HG03039 (cell line): ENCODE results near the gene HNRNPA0.

ENCODE experiments used
- ATAC-seq: cut with Tn5 transposase; IDR thresholded peaks from one replicate; pipeline ENCODE4 v1.9.1; 2021; ENCODE audit warnings: mild to moderate bottlenecking, moderate library complexity; ENCODE audit not compliant: unreplicated experiment

Gene HNRNPA0

GRCh38 chr5:137728048-137728447, 26.1 kb downstream of the HNRNPA0 start:
- ATAC-seq = no peak

GRCh38 chr5:137727623-137728022, 26.5 kb downstream of the HNRNPA0 start:
- ATAC-seq = no peak

GRCh38 chr5:137724251-137724650, 29.9 kb downstream of the HNRNPA0 start:
- no peak for ATAC-seq

- ATAC-seq = no peak
These were observed 35.6 kb downstream of the HNRNPA0 start for GRCh38 chr5:137718611-137719010.

GRCh38 chr5:137716337-137716736, 37.8 kb downstream of the HNRNPA0 start:
- ATAC-seq = no peak

GRCh38 chr5:137715456-137715855, 38.7 kb downstream of the HNRNPA0 start:
- no peak for ATAC-seq

GRCh38 chr5:137714946-137715345, 39.2 kb downstream of the HNRNPA0 start:
- no peak for ATAC-seq

GRCh38 chr5:137714494-137714893, 39.7 kb downstream of the HNRNPA0 start:
- no peak for ATAC-seq

- ATAC-seq = no peak
These were observed 42.0 kb downstream of the HNRNPA0 start for GRCh38 chr5:137712139-137712667.

- no peak for ATAC-seq
These were observed 44.1 kb downstream of the HNRNPA0 start for GRCh38 chr5:137710086-137710485.

- no peak for ATAC-seq
These were observed 45.2 kb downstream of the HNRNPA0 start for GRCh38 chr5:137708796-137709559.

GRCh38 chr5:137708062-137708461, 46.1 kb downstream of the HNRNPA0 start:
- no peak for ATAC-seq

- no peak for ATAC-seq
These were observed 47.3 kb downstream of the HNRNPA0 start for GRCh38 chr5:137706841-137707240.

GRCh38 chr5:137705106-137705505, 49.1 kb downstream of the HNRNPA0 start:
- ATAC-seq = no peak

GRCh38 chr5:137703565-137703964, 50.6 kb downstream of the HNRNPA0 start:
- ATAC-seq = no peak

- no peak for ATAC-seq
These were observed 53.9 kb downstream of the HNRNPA0 start for GRCh38 chr5:137700282-137700680.

GRCh38 chr5:137699336-137700281, 54.6 kb downstream of the HNRNPA0 start:
- no peak for ATAC-seq

- no peak for ATAC-seq
These were observed 57.7 kb downstream of the HNRNPA0 start for GRCh38 chr5:137696481-137696880.

- no peak for ATAC-seq
These were observed 58.3 kb downstream of the HNRNPA0 start for GRCh38 chr5:137695651-137696428.
